Measurements from ENCODE around the gene PLXNA1. TPM values are rescaled to one million over a fixed set of nuclear protein-coding genes. Genes with fewer than 3 reads are reported as not detected.

PLXNA1 gene
- total and polyA plus RNA-seq, 2 of the 8 experiments (the other 6 are each of a cell fraction or from before 2014, with no cell fraction given) = 47.5 to 54.9 TPM

DNA sequence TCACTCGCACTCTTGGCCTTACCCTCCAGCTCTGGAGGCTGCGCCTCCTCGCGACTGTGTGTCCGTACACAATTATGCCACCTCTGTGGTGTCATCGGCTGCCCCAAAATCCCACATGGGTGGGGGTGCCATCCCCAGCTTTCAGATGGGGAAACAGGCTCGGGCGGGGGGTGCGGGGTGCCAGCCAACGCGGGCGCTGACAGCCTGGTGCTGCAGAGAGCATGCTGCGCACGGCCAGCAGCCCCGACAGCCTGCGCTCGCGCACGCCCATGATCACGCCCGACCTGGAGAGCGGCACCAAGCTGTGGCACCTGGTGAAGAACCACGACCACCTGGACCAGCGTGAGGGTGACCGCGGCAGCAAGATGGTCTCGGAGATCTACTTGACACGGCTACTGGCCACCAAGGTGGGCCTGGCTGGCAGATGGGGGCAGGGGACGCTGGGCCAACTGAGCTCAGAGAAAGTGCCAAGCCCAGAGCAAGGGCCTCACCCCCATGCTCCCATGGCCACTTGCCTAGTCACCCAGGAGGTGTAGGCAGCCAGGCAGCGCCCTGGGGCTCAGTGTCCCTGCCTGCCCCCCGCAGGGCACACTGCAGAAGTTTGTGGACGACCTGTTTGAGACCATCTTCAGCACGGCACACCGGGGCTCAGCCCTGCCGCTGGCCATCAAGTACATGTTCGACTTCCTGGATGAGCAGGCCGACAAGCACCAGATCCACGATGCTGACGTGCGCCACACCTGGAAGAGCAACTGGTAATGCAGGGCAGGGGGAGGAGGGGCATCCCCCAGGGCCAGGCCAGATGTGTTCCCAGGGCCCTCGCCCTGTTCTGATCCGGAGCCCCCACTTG, 47.0 kb downstream of the PLXNA1 start (continued):
- TF ChIP-seq RAD21 (IDR thresholded peaks at IDR 0.05 in 1 of 2, conservative IDR thresholded peaks at IDR 0.05 in 1 of 2; ENCODE audit: low read depth in 2 of 2, low read length in 2 of 2) = no peak
- no peak for TF ChIP-seq RFX5 (IDR thresholded peaks at IDR 0.05; ENCODE audit: borderline replicate concordance, low read depth, low read length)
- TF ChIP-seq, protein P1, sequence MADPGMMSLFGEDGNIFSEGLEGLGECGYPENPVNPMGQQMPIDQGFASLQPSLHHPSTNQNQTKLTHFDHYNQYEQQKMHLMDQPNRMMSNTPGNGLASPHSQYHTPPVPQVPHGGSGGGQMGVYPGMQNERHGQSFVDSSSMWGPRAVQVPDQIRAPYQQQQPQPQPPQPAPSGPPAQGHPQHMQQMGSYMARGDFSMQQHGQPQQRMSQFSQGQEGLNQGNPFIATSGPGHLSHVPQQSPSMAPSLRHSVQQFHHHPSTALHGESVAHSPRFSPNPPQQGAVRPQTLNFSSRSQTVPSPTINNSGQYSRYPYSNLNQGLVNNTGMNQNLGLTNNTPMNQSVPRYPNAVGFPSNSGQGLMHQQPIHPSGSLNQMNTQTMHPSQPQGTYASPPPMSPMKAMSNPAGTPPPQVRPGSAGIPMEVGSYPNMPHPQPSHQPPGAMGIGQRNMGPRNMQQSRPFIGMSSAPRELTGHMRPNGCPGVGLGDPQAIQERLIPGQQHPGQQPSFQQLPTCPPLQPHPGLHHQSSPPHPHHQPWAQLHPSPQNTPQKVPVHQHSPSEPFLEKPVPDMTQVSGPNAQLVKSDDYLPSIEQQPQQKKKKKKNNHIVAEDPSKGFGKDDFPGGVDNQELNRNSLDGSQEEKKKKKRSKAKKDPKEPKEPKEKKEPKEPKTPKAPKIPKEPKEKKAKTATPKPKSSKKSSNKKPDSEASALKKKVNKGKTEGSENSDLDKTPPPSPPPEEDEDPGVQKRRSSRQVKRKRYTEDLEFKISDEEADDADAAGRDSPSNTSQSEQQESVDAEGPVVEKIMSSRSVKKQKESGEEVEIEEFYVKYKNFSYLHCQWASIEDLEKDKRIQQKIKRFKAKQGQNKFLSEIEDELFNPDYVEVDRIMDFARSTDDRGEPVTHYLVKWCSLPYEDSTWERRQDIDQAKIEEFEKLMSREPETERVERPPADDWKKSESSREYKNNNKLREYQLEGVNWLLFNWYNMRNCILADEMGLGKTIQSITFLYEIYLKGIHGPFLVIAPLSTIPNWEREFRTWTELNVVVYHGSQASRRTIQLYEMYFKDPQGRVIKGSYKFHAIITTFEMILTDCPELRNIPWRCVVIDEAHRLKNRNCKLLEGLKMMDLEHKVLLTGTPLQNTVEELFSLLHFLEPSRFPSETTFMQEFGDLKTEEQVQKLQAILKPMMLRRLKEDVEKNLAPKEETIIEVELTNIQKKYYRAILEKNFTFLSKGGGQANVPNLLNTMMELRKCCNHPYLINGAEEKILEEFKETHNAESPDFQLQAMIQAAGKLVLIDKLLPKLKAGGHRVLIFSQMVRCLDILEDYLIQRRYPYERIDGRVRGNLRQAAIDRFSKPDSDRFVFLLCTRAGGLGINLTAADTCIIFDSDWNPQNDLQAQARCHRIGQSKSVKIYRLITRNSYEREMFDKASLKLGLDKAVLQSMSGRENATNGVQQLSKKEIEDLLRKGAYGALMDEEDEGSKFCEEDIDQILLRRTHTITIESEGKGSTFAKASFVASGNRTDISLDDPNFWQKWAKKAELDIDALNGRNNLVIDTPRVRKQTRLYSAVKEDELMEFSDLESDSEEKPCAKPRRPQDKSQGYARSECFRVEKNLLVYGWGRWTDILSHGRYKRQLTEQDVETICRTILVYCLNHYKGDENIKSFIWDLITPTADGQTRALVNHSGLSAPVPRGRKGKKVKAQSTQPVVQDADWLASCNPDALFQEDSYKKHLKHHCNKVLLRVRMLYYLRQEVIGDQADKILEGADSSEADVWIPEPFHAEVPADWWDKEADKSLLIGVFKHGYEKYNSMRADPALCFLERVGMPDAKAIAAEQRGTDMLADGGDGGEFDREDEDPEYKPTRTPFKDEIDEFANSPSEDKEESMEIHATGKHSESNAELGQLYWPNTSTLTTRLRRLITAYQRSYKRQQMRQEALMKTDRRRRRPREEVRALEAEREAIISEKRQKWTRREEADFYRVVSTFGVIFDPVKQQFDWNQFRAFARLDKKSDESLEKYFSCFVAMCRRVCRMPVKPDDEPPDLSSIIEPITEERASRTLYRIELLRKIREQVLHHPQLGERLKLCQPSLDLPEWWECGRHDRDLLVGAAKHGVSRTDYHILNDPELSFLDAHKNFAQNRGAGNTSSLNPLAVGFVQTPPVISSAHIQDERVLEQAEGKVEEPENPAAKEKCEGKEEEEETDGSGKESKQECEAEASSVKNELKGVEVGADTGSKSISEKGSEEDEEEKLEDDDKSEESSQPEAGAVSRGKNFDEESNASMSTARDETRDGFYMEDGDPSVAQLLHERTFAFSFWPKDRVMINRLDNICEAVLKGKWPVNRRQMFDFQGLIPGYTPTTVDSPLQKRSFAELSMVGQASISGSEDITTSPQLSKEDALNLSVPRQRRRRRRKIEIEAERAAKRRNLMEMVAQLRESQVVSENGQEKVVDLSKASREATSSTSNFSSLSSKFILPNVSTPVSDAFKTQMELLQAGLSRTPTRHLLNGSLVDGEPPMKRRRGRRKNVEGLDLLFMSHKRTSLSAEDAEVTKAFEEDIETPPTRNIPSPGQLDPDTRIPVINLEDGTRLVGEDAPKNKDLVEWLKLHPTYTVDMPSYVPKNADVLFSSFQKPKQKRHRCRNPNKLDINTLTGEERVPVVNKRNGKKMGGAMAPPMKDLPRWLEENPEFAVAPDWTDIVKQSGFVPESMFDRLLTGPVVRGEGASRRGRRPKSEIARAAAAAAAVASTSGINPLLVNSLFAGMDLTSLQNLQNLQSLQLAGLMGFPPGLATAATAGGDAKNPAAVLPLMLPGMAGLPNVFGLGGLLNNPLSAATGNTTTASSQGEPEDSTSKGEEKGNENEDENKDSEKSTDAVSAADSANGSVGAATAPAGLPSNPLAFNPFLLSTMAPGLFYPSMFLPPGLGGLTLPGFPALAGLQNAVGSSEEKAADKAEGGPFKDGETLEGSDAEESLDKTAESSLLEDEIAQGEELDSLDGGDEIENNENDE (IDR thresholded peaks at IDR 0.05; ENCODE audit: insufficient replicate concordance, low read length) = no peak
- no peak for TF ChIP-seq FOSL1 (IDR thresholded peaks at IDR 0.05; ENCODE audit: insufficient read depth, low read depth, low read length)
- no peak for TF ChIP-seq EZH2 (IDR thresholded peaks at IDR 0.05; ENCODE audit: low read depth, low read length, severe bottlenecking)
- TF ChIP-seq, protein P2, sequence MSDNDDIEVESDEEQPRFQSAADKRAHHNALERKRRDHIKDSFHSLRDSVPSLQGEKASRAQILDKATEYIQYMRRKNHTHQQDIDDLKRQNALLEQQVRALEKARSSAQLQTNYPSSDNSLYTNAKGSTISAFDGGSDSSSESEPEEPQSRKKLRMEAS (IDR thresholded peaks at IDR 0.05) = no peak

Measured in H1 (cell line).